SK-N-SH (cell line): ENCODE results near the gene DLAT. TPM values are rescaled to one million over a fixed set of nuclear protein-coding genes. Genes with fewer than 3 reads are reported as not detected.

Source experiments
- CTCF ChIA-PET: fragments of 300-600, 350-600 bp; formaldehyde crosslinking; extraction: SDS; loops from one replicate; lab custom pipeline; 2021; lab: Yijun Ruan, JAX
- POLR2A ChIA-PET: fragments of 350-600 bp; sonication (Branson Sonifier 250); formaldehyde crosslinking; extraction: SDS; loops from one replicate; lab custom pipeline; 2020; ENCODE audit warnings: antibody characterized with exemption, inconsistent platforms; lab: Yijun Ruan, JAX
- DNase-seq: peaks from one replicate; pipeline ENCODE4 v3.0.0; 2012
- H2AFZ ChIP-seq: fragments of 200-600 bp; sonication (generic); 2 replicates; pipeline ENCODE4 v1.8.1; 2016; ENCODE audit warnings: antibody characterized with exemption, mild to moderate bottlenecking, low read depth
- H3F3A ChIP-seq: fragments of 200-600 bp; sonication (generic); replicated peaks from 2 replicates; pipeline ENCODE3; 2016; ENCODE audit warnings: antibody characterized with exemption, mild to moderate bottlenecking; ENCODE audit not compliant: insufficient read depth
- H3K27ac ChIP-seq, 2 experiments: fragments of 200-500 bp in 1 of 2; fragments of 200-600 bp in 1 of 2; sonication (Bioruptor generic) in 1 of 2; sonication (generic), shearing (Covaris generic) in 1 of 2; 2 replicates each; pipeline versions ENCODE4 v1.5.1 to v1.6.1; 2014 to 2016; ENCODE audit warnings: low read depth in 2 of 2, inconsistent platforms in 1 of 2, low read length in 1 of 2, mild to moderate bottlenecking in 1 of 2, mixed read lengths in 1 of 2
- H3K27me3 ChIP-seq: fragments of 200-600 bp; sonication (generic), shearing (Covaris generic); 2 replicates; pipeline ENCODE4 v1.6.1; 2016; ENCODE audit warnings: mixed run types; ENCODE audit not compliant: insufficient read depth
- H3K36me3 ChIP-seq, 2 experiments: fragments of 200-500 bp in 1 of 2; fragments of 200-600 bp in 1 of 2; sonication (Bioruptor generic) in 1 of 2; sonication (generic) in 1 of 2; replicated peaks in 1 of 2; 2 replicates each; pipeline versions ENCODE3 to v1.5.1; 2014 to 2016; ENCODE audit warnings: low read length in 1 of 2, mild to moderate bottlenecking in 1 of 2; ENCODE audit not compliant: insufficient read depth in 2 of 2, control insufficient read depth in 1 of 2
- H3K4me1 ChIP-seq, 2 experiments: fragments of 200-500 bp in 1 of 2; fragments of 200-600 bp in 1 of 2; sonication (Bioruptor generic) in 1 of 2; sonication (generic), shearing (Covaris generic) in 1 of 2; 2 replicates each; pipeline versions ENCODE4 v1.5.1 to v1.6.1; 2014 to 2016; ENCODE audit warnings: low read depth in 1 of 2, low read length in 1 of 2, mixed run types in 1 of 2; ENCODE audit not compliant: insufficient read depth in 2 of 2, control insufficient read depth in 1 of 2
- H3K4me2 ChIP-seq: fragments of 200-600 bp; sonication (generic), shearing (Covaris generic); 2 replicates; pipeline ENCODE4 v1.6.1; 2017; ENCODE audit warnings: mixed run types
- H3K4me3 ChIP-seq, 2 experiments: fragments of 200-500 bp in 1 of 2; fragments of 200-600 bp in 1 of 2; sonication (Bioruptor generic) in 1 of 2; sonication (generic), shearing (Covaris generic) in 1 of 2; 2 replicates each; pipeline versions ENCODE4 v1.5.1 to v1.8.1; 2014 to 2016; ENCODE audit warnings: low read depth in 2 of 2, inconsistent platforms in 1 of 2, low read length in 1 of 2, mild to moderate bottlenecking in 1 of 2, mixed read lengths in 1 of 2, moderate library complexity in 1 of 2
- H3K79me2 ChIP-seq: fragments of 200-600 bp; sonication (generic); 2 replicates; pipeline ENCODE4 v1.8.1; 2017; ENCODE audit warnings: mild to moderate bottlenecking; ENCODE audit not compliant: insufficient read depth
- H3K9ac ChIP-seq: fragments of 200-600 bp; sonication (generic); 2 replicates; pipeline ENCODE4 v1.6.1; 2017; ENCODE audit warnings: mixed run types
- H3K9me2 ChIP-seq: fragments of 200-600 bp; sonication (generic); 2 replicates; pipeline ENCODE4 v1.6.1; 2017; ENCODE audit warnings: mixed run types
- H3K9me3 ChIP-seq: fragments of 200-600 bp; sonication (generic); 2 replicates; pipeline ENCODE4 v1.6.1; 2017; ENCODE audit warnings: mixed run types, mild to moderate bottlenecking, moderate library complexity
- H4K20me1 ChIP-seq: fragments of 200-600 bp; sonication (generic); 2 replicates; pipeline ENCODE4 v1.6.1; 2017; ENCODE audit warnings: mild to moderate bottlenecking, mixed run types; ENCODE audit not compliant: insufficient read depth
- ELF1 ChIP-seq: IDR thresholded peaks from 2 replicates; pipeline ENCODE4 v1.4.0; 2012
- EZH2phosphoT487 ChIP-seq: fragments of 200-600 bp; sonication (generic); IDR thresholded peaks from 2 replicates; pipeline ENCODE4 v1.6.1; 2017; ENCODE audit warnings: low read depth, mixed run types, mild to moderate bottlenecking, antibody characterized with exemption, moderate library complexity, borderline replicate concordance
- FOSL2 ChIP-seq: IDR thresholded peaks from 2 replicates; pipeline ENCODE4 v1.4.0; 2012; ENCODE audit warnings: low read depth, mild to moderate bottlenecking, moderate library complexity, borderline replicate concordance
- FOXJ3 ChIP-seq: sonication (generic); formaldehyde crosslinking; IDR thresholded peaks from 2 replicates; pipeline ENCODE4 v1.5.1; 2020; ENCODE audit warnings: mild to moderate bottlenecking, missing genetic modification reagents
- GABPA ChIP-seq: IDR thresholded peaks from 2 replicates; pipeline ENCODE4 v1.4.0; 2012; ENCODE audit warnings: low read depth, mild to moderate bottlenecking
- IRF3 ChIP-seq: fragments of 150-350 bp; IDR thresholded peaks from 2 replicates; pipeline ENCODE4 v1.6.1; 2016; ENCODE audit warnings: mild to moderate bottlenecking, low read depth, low read length
- MAX ChIP-seq: IDR thresholded peaks from 2 replicates; pipeline ENCODE4 v1.4.0; 2012; ENCODE audit warnings: low read depth
- MXI1 ChIP-seq: IDR thresholded peaks from 2 replicates; pipeline ENCODE4 v1.6.1; 2012; ENCODE audit warnings: mild to moderate bottlenecking, low read depth, low read length, improper control_type of control experiment
- RCOR1 ChIP-seq: fragments of 150-350 bp; IDR thresholded peaks from 2 replicates; pipeline ENCODE4 v1.6.1; 2017; ENCODE audit warnings: antibody characterized with exemption, low read length
- REST ChIP-seq: IDR thresholded peaks from 2 replicates; pipeline ENCODE4 v1.6.1; 2012; ENCODE audit warnings: mild to moderate bottlenecking, low read depth, low read length, moderate library complexity
- SMC3 ChIP-seq: IDR thresholded peaks from 2 replicates; pipeline ENCODE4 v1.6.1; 2012; ENCODE audit warnings: low read depth, low read length, improper control_type of control experiment
- YY1 ChIP-seq: IDR thresholded peaks from 2 replicates; pipeline ENCODE4 v1.4.0; 2012; ENCODE audit warnings: low read depth, mild to moderate bottlenecking
- ZBTB33 ChIP-seq: IDR thresholded peaks from 2 replicates; pipeline ENCODE4 v1.4.0; 2012; ENCODE audit warnings: low read depth, borderline replicate concordance
- WGBS: methylation state at CpG from one replicate; pipeline ENCODE4 v1.1.6; 2017; ENCODE audit warnings: low lambda C conversion rate; 5-methylcytosine and 5-hydroxymethylcytosine counted together
- polyA plus RNA-seq, 3 experiments: library from polyadenylated mRNA; depleted of rRNA; stranded (reverse); fragments of >200 nt; gene quantifications; 2 replicates each; pipeline ENCODE4 v1.2.3, GENCODE V29; 2012

Gene DLAT
- polyA plus RNA-seq, 1 of the 3 experiments (the other 2 are of a cell fraction): 14.4 TPM

- Histone ChIP-seq H2AFZ (no peak overlapping the region), H3K9me3 (no peaks in the 10 kb centered on the region), H3K9me2 (no peaks in the 10 kb centered on the region), H3K4me3 (no peak overlapping the region), H3K4me2 (no peak overlapping the region), H3K27me3 (no peaks in the 10 kb centered on the region), H3K9ac (no peak overlapping the region), H4K20me1 (no peaks in the 10 kb centered on the region), H3K4me1 (peaks cover 0 to 16% of the 10 kb centered on the region in 2 experiments; a peak in 1 of 4 replicates), H3K27ac (no peak overlapping the region), H3K36me3 (peaks cover 11 to 12% of the 10 kb centered on the region in 2 experiments), H3K79me2 (no peaks in the 10 kb centered on the region), H3F3A (peaks cover 5% of the 10 kb centered on the region)
- TF ChIP-seq MAX (no peak), ELF1 (no peak), REST (no peak), IRF3 (no peak), MXI1 (no peak), SMC3 (no peak), YY1 (no peak), GABPA (no peak), ZBTB33 (no peak), FOSL2 (no peak), RCOR1 (no peak), EZH2phosphoT487 (no peak), FOXJ3 (CRISPR knock-in tag) (no peak)
- WGBS: 93% methylated on average over 4 of the region's 4 CpGs
- POLR2A ChIA-PET: no interaction called here
- no peak for DNase-seq
- CTCF ChIA-PET: interaction anchor here (0.6 to 1.2 kb wide), 2 partner anchors 20 to 82 kb away, joined by 3 read pairs; no protein-coding TSS in a partner anchor
Observed at GRCh38 chr11:112013497-112014164, 11.6 kb upstream of the DLAT start.
